Muscle layer of duodenum (tissue), 2 donors: ENCODE data around the gene RDH5.

Experiments
- H3K27ac ChIP-seq: one replicate; pipeline ENCODE4 v1.7.0; 2013; ENCODE audit warnings: mild to moderate bottlenecking, low read length
- H3K27me3 ChIP-seq: one replicate; pipeline ENCODE4 v1.7.0; 2013; ENCODE audit warnings: low read depth, mild to moderate bottlenecking, control low read depth, low read length
- H3K36me3 ChIP-seq, 2 donors: one replicate each; pipeline ENCODE4 v1.7.0; 2013; ENCODE audit warnings: low read length in 2 of 2, control low read depth in 1 of 2, mild to moderate bottlenecking in 1 of 2; ENCODE audit not compliant: insufficient read depth in 2 of 2, control insufficient read depth in 1 of 2
- H3K4me1 ChIP-seq, 2 donors: one replicate each; pipeline ENCODE4 v1.7.0; 2013; ENCODE audit warnings: low read length in 2 of 2, mild to moderate bottlenecking in 2 of 2, control low read depth in 1 of 2, moderate library complexity in 1 of 2; ENCODE audit not compliant: insufficient read depth in 2 of 2, control insufficient read depth in 1 of 2
- H3K4me3 ChIP-seq, 2 donors: one replicate each; pipeline ENCODE4 v1.7.0; 2013; ENCODE audit warnings: low read length in 2 of 2, low read depth in 1 of 2, mild to moderate bottlenecking in 1 of 2
- H3K9me3 ChIP-seq, 2 donors: one replicate each; pipeline ENCODE4 v1.7.0; 2013; ENCODE audit warnings: low read length in 2 of 2, control low read depth in 1 of 2, mild to moderate bottlenecking in 1 of 2; ENCODE audit not compliant: control insufficient read depth in 1 of 2
- donor health status: healthy.

Gene RDH5, protein sequence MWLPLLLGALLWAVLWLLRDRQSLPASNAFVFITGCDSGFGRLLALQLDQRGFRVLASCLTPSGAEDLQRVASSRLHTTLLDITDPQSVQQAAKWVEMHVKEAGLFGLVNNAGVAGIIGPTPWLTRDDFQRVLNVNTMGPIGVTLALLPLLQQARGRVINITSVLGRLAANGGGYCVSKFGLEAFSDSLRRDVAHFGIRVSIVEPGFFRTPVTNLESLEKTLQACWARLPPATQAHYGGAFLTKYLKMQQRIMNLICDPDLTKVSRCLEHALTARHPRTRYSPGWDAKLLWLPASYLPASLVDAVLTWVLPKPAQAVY

DNA sequence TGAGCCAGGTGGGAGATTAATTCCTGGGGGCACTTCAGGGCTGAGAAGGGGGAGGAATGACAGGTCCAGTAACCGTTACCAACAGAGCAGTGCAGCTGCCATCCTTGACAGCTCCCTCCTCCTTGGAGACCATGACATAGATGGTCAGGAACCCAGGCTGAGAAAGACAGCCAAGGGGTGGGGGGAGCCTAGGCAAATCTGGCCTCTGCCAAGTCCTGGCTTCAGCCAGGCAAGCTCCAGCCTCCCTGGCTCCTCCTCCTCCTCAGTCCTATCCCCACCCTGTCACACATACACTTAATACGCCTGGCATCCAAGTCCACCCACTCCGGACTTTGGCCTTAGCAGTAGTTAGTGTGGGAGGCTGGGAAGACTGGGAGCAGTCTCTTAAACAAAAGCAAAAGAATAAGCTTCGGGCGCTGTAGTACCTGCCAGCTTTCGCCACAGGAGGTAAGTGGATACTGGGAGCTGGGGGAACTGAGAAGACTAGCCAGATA, at the start of gene RDH5:
RDH5 (plus strand) TSS at position 323 of the 494 bp plus-strand sequence. CDS start 792 bp downstream, outside the sequence.
- Histone ChIP-seq H3K9me3 (no peaks in the 10 kb centered on the region), H3K36me3 (peaks cover 14 to 15% of the 10 kb centered on the region in 2 donors), H3K27me3 (no peaks in the 10 kb centered on the region), H3K4me1 (peaks cover 49 to 77% of the 10 kb centered on the region in 2 donors), H3K27ac (peak within 1 kb of the TSS; percentile 92), H3K4me3 (peak within 1 kb of the TSS in 1 of 2 donors; percentile 47)

DNA sequence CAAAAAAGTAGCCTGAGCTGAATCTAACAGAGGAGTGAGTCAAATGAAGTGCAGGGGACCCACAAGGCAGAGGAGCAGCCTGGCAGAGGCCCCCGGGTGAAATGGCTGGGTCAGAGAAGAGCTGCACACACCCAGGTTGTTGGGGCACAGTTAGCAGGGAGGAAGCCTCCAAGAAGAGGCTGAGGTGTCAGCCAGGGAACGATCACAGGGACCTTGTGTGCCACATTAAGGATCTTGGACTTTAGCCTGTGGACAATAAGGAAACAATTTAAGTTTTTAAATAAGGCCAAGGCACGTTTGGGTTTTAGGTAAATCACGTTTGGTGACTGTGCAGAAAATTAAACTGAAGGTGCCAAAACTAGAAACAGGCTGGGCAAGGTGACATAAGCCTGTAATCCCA, 48.4 kb upstream of the RDH5 start:
- Histone ChIP-seq H3K27me3 (no peaks in the 10 kb centered on the region), H3K4me3 (no peak overlapping the region), H3K36me3 (no peaks in the 10 kb centered on the region), H3K9me3 (no peaks in the 10 kb centered on the region), H3K27ac (no peak overlapping the region), H3K4me1 (no peaks in the 10 kb centered on the region)

DNA sequence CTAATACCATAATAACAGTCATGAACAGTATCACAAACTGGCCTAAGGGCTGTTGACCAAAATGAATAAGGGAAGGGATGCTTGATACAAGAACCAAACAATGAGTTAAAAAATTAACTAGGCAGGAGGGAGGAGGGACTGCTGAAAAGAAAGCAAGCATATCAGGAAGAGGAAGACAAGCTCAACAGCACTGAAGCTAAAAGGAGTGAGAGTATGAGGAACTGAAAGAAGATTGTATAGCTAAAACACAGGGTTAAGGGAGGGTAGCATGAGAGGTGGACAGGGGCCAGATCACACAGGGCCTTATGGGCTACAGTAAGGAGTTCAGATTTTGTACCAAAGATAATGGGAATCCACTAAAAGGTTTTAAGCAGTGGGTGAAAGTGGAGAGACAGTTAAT, 46.6 kb upstream of the RDH5 start:
- Histone ChIP-seq H3K36me3 (no peaks in the 10 kb centered on the region), H3K27ac (no peak overlapping the region), H3K9me3 (no peaks in the 10 kb centered on the region), H3K4me3 (no peak overlapping the region), H3K27me3 (no peaks in the 10 kb centered on the region), H3K4me1 (no peaks in the 10 kb centered on the region)

DNA sequence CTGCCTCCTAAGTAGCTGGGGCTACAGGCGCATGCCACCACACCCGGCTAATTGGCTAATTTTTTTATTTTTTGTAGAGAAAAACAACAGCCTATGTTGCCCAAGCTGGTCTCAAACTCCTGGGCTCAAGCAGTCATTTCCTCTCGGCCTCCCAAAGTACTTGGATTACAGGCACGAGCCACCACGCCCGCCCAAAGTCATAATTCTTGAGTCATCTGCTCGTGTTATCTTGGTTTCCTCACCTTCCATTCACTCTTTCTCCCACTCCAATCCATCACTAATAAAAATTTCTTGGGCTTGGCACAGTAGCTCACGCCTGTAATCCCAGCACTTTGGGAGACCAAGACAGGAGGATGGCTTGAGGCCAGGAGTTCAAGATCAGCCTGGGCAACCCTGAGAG, 44.5 kb upstream of the RDH5 start:
- H3K27me3 ChIP-seq, result no peaks in the 10 kb centered on the region
- H3K4me1 ChIP-seq, result no peaks in the 10 kb centered on the region
- H3K4me3 ChIP-seq, result no peak overlapping the region
- H3K9me3 ChIP-seq, result no peaks in the 10 kb centered on the region
- no peak overlapping the region for H3K27ac ChIP-seq
- no peaks in the 10 kb centered on the region for H3K36me3 ChIP-seq

DNA sequence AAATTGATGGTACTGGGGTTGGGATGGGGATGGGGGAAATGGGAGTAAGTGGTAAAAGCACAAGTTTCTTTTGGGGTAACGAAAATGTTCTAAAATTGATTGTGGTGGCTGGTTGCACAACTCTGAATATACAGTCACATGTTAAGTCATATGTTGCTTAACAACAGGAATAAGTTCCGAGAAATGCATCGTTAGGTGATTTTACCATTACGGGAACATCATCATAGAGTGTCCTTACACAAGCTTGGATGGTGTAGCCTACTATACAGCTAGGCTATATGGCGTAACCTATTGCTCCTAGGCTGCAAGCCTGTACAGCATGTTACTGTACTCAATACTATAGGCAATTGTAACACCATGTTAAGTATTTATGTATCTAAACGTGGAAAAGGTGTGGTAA, 43.5 kb upstream of the RDH5 start:
- H3K36me3 ChIP-seq, result no peaks in the 10 kb centered on the region
- H3K27ac ChIP-seq, result no peak overlapping the region
- no peaks in the 10 kb centered on the region for H3K9me3 ChIP-seq
- H3K4me1 ChIP-seq, result peaks cover 0 to 7% of the 10 kb centered on the region in 2 donors
- no peaks in the 10 kb centered on the region for H3K27me3 ChIP-seq
- H3K4me3 ChIP-seq, result no peak overlapping the region

DNA sequence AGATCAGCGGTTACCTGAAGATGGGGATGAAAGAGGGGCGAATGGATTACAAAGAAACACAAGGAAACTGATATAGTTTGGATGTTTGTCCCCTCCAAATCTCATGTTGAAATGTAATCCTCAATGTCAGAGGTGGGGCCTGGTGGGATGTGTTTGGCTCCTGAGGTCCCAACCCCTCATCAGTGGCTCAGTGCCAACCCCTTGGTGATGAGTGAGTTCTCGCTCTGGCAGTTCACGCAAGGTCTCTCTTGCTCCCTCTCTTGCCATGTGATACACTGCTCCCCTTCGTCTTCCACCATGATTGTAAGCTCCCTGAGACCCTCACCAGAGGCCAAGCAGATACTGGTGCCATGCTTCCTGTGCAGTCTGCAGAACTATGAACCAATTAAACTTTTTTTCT, 40.5 kb upstream of the RDH5 start:
- no peak overlapping the region for H3K4me3 ChIP-seq
- H3K9me3 ChIP-seq, result no peaks in the 10 kb centered on the region
- H3K36me3 ChIP-seq, result no peaks in the 10 kb centered on the region
- H3K27ac ChIP-seq, result no peak overlapping the region
- H3K4me1 ChIP-seq, result peaks cover 0 to 10% of the 10 kb centered on the region in 2 donors
- no peaks in the 10 kb centered on the region for H3K27me3 ChIP-seq

DNA sequence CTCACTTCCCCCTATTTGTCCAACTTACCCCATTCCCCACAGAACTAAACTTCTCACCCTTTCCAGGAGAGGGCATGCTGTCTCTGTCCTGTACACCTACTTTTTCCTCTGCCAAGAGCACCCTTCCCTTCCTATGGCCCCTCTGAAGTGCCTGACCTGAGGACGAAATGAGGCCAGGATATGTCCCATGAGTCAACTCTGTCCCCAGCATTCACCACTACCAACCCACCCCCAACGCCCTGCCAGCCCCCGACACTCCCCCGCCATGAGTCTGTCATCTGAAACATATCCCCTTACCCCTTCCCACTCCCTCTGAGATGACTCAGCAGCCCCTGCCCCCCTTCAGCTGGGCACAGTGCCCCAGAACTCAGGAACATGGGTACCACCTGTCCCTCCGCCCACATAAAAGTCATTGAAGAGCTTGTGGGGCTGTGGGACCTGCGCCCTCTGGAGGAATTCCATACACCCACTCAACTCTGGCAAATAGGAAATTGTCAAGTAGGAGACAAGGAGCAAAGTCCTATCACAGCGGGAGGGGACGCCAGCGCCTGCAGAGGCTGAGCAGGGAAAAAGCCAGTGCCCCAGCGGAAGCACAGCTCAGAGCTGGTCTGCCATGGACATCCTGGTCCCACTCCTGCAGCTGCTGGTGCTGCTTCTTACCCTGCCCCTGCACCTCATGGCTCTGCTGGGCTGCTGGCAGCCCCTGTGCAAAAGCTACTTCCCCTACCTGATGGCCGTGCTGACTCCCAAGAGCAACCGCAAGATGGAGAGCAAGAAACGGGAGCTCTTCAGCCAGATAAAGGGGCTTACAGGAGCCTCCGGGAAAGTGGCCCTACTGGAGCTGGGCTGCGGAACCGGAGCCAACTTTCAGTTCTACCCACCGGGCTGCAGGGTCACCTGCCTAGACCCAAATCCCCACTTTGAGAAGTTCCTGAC, 38.8 kb upstream of the RDH5 start:
- peaks cover 0 to 10% of the 10 kb centered on the region in 2 donors for H3K4me1 ChIP-seq
- H3K4me3 ChIP-seq, result peak overlapping the region; percentile 34 to 60
- H3K9me3 ChIP-seq, result no peaks in the 10 kb centered on the region
- H3K36me3 ChIP-seq, result peaks cover 6 to 15% of the 10 kb centered on the region in 2 donors
- H3K27me3 ChIP-seq, result no peaks in the 10 kb centered on the region
- no peak overlapping the region for H3K27ac ChIP-seq

DNA sequence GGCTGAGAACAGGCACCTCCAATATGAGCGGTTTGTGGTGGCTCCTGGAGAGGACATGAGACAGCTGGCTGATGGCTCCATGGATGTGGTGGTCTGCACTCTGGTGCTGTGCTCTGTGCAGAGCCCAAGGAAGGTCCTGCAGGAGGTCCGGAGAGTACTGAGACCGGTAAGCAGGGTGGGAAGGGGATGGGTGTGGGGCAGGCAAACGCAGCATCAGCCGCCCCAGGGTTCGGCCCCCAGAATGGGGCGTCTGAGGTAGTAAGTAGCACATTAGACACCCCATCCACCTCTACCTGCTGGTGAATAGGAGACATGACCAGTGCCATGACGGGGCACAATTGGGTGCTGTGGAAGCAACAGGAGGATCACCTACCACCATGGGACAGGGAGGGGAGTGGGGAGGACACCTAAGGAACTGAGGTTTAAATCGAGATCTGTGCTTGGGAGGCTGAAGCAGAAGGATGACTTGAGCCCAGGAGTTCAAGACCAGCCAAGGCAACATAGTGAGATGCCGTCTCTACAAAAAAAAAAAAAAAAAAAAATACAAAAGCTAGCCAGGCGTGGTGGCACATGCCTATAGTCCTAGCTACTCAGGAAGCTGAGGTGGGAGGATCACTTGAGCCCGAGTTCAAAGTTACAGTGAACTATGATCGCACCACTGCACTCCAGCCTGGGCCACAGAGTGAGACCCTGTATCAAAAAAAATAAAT, 38.0 kb upstream of the RDH5 start:
- Histone ChIP-seq H3K4me1 (peaks cover 0 to 10% of the 10 kb centered on the region in 2 donors), H3K36me3 (peaks cover 6 to 15% of the 10 kb centered on the region in 2 donors), H3K27ac (no peak overlapping the region), H3K4me3 (peak overlapping the region in 1 of 2 donors; percentile 60), H3K9me3 (no peaks in the 10 kb centered on the region), H3K27me3 (no peaks in the 10 kb centered on the region)

DNA sequence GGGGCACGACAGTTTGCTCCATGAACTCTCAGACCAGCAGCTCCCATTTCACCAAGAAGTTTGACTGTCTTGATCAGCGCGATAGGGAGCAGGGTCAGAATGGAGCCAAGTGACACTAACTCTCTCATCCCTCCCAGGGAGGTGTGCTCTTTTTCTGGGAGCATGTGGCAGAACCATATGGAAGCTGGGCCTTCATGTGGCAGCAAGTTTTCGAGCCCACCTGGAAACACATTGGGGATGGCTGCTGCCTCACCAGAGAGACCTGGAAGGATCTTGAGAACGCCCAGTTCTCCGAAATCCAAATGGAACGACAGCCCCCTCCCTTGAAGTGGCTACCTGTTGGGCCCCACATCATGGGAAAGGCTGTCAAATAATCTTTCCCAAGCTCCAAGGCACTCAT, 36.5 kb upstream of the RDH5 start:
- Histone ChIP-seq H3K27ac (no peak overlapping the region), H3K9me3 (no peaks in the 10 kb centered on the region), H3K36me3 (peaks cover 6 to 24% of the 10 kb centered on the region in 2 donors), H3K4me1 (peaks cover 0 to 10% of the 10 kb centered on the region in 2 donors), H3K4me3 (no peak overlapping the region), H3K27me3 (no peaks in the 10 kb centered on the region)

DNA sequence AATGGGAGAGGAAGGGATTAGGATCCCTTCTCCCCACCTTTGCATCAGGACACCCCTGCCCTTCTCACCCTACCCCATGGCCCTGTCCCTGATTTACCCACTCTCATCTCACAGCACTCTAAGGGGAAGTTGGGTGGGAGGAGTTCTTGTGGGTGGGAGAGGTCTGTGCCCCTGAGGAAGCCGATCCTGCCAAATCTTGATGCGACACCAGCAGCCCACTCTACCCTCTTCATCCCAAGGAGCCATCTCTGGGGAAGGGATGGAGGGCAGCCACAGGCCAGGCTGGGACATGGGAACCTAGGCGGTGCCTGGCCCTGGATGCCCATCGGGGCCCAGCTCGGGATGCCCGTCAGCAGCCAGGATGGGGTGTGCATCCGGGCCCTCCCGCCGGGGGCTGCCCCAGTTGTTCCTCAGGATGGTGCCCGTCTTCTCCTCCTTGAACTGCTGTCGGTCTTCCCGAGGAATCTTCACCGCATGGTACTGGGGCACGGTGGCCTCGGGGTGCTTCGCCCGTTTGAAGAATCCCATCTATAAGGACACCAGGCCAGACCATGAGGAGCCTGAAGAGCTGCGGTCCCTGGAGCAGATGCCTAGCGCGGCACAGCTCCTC, 35.3 kb upstream of the RDH5 start:
- Histone ChIP-seq H3K27me3 (no peaks in the 10 kb centered on the region), H3K9me3 (no peaks in the 10 kb centered on the region), H3K36me3 (peaks cover 6 to 28% of the 10 kb centered on the region in 2 donors), H3K27ac (no peak overlapping the region), H3K4me1 (peaks cover 0 to 10% of the 10 kb centered on the region in 2 donors), H3K4me3 (no peak overlapping the region)
